ENCODE data around the gene C1R.

DNA sequence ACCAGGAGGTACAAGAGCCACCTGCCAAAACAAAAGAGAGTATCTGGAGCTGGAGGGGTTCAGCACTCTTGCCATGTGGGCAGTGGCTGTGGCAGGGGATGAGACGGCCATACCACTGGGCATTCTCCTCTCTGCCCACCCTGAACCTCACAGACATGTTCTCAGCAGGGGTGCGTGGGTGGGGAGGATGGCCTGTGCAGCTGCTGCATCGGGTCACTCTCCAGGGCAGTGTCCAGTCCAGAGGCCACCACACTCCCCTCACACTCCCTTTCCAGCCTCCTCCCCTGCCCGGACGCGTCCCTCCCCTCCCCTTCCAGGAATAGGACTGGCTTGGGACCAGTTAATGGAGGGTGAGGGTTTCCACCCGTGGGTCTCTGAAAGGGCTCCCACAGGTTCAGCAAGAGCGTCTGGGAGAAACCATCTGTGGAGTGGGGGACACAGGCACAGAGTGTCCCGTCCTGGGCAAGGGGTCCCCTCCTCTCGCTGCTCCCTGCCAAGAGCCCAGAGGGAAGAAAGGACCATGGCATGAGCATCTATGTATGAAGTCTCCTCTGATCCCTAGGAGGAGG is 501 bp downstream of the C1R start:
- TF ChIP-seq CTCF (IDR thresholded peaks at IDR 0.05) (no peak), POLR2AphosphoS5 (IDR thresholded peaks at IDR 0.05; ENCODE audit: low read depth, low read length) (no peak), REST (IDR thresholded peaks at IDR 0.05; ENCODE audit: insufficient read depth in 1 of 2, low read depth in 2 of 2, low read length in 1 of 2) (no peak)

Measured in Panc1 (cell line).